Measurements from ENCODE around the gene RNF152. TPM values are rescaled to one million over a fixed set of nuclear protein-coding genes. Genes with fewer than 3 reads are reported as not detected.

The RNF152 gene
- total RNA-seq, 1 donor from 2014 or later = 76.4 TPM

DNA sequence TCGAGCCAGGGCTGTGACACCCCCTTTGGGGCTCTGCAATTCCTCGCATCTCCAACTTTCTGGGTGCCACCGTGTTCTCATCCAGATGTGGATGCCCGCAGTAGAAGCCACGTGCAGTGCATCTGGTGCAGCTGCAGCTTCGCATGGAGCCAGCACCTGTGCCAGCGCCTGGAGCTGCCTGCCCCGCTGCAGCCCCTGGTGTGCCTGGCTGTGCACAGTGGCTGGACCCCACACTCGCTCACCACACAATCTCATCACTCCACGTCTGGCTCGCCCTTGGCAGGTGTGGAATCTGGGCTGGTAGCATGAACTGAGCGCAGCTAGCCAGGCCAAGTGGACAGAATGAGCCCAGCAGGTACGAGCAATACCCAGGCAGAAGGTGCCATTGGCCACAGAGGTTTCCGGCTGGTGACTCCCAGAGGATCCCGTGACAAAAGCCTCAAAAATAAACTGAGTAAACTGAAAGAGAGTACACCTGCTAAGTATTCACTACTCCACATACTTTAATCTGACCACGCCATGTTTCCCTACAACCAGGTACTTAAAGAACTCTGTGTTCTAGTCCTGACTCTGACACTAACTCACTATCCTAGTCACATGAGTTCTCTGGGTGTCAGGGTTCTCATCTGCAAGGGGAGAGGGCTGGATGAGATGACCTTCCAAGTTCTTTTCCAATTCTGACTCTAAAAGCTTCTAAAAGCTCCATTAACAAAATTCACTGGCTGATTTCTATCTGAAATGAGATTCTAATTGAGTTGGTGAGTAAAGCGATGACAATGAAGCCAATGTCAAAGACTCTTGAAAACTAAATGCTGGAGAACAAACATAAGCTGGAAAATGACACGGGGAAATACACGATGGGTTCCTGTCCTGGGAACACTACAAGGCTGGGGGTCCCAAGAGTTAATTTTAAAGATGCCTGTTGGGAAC, 37.1 kb downstream of the RNF152 start:
- Mint-ChIP-seq H3K4me1 (ENCODE audit: unreplicated experiment) (peaks cover 69% of the 10 kb centered on the region), H3K4me3 (ENCODE audit: unreplicated experiment) (no peak overlapping the region), H3K36me3 (ENCODE audit: unreplicated experiment) (peaks cover 16% of the 10 kb centered on the region), H3K27ac (ENCODE audit: unreplicated experiment) (peak overlapping the region; percentile 12), H3K9me3 (ENCODE audit: unreplicated experiment) (no peaks in the 10 kb centered on the region), H3K27me3 (ENCODE audit: unreplicated experiment) (no peaks in the 10 kb centered on the region)
- TF ChIP-seq, protein P1, sequence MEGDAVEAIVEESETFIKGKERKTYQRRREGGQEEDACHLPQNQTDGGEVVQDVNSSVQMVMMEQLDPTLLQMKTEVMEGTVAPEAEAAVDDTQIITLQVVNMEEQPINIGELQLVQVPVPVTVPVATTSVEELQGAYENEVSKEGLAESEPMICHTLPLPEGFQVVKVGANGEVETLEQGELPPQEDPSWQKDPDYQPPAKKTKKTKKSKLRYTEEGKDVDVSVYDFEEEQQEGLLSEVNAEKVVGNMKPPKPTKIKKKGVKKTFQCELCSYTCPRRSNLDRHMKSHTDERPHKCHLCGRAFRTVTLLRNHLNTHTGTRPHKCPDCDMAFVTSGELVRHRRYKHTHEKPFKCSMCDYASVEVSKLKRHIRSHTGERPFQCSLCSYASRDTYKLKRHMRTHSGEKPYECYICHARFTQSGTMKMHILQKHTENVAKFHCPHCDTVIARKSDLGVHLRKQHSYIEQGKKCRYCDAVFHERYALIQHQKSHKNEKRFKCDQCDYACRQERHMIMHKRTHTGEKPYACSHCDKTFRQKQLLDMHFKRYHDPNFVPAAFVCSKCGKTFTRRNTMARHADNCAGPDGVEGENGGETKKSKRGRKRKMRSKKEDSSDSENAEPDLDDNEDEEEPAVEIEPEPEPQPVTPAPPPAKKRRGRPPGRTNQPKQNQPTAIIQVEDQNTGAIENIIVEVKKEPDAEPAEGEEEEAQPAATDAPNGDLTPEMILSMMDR (IDR thresholded peaks at IDR 0.05) = no peak
- peak; percentile 49 for DNase-seq (ENCODE audit: extremely low spot score, unreplicated experiment)

DNA sequence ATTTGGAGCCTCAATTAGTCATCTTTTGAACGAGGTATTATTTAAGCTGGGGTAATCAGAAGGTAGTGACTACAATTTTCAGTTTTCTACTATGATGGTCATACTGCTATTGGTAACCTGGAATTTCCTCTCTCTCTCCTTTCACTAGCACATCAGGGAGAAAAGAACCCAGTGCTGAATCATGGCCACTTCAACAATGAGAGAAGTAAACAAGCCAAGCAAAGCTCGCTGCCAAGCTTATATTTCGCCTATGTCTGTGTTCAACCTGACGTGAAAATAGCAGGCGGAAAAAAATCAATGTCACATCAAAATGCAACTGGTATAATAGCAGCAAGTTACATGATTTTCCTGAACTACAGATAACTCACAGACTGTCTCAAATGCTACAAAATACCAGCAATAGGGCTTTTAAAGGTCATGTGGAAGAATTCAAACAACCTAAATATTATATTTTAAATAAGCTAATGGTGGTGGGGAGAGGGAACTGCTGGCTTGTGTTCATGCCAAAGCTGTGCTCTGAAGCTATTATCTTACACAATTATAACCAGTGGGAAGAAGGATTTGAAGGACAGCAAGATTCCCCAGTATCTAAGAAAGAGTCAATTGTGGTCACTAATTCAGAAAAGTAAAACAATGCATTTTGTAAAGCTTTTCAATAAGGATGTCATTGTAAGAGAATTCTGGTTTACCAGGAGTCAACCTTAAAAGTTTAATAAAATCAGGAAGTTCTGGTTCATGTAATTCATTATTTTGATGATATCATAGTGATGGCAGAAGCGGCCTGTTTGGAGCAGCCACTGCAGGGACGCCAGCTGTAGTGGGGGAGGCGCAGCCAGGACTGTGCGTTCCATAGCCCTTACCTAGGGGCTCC, 38.0 kb downstream of the RNF152 start:
- no peak overlapping the region for H3K4me3 Mint-ChIP-seq (ENCODE audit: unreplicated experiment)
- H3K27ac Mint-ChIP-seq (ENCODE audit: unreplicated experiment) = peak overlapping the region; percentile 74
- TF ChIP-seq, protein P1 (IDR thresholded peaks at IDR 0.05) = no peak
- no peaks in the 10 kb centered on the region for H3K27me3 Mint-ChIP-seq (ENCODE audit: unreplicated experiment)
- H3K4me1 Mint-ChIP-seq (ENCODE audit: unreplicated experiment) = peaks cover 77% of the 10 kb centered on the region
- no peak for DNase-seq (ENCODE audit: extremely low spot score, unreplicated experiment)
- peaks cover 16% of the 10 kb centered on the region for H3K36me3 Mint-ChIP-seq (ENCODE audit: unreplicated experiment)
- no peaks in the 10 kb centered on the region for H3K9me3 Mint-ChIP-seq (ENCODE audit: unreplicated experiment)

DNA sequence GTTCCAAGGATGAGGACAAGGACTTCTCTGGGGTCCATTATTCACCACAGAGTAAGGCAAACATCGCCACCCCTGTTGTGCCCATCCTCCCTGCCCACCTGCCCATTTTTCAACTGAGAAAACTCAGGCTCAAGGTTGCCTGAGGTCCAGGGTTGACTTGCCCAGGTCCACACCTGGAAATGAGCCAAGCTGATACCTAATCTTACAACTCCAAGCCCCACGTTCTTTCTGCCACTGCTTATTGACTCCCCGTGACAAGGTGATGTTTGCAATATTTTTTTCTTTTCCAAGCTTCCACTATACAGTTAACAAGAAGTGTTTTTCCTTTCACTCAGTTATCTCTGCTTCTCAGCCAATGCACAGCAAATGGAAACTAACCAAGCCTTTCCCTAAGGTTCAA, 39.0 kb downstream of the RNF152 start:
- no peak overlapping the region for H3K4me3 Mint-ChIP-seq (ENCODE audit: unreplicated experiment)
- peak overlapping the region; percentile 74 for H3K27ac Mint-ChIP-seq (ENCODE audit: unreplicated experiment)
- peaks cover 86% of the 10 kb centered on the region for H3K4me1 Mint-ChIP-seq (ENCODE audit: unreplicated experiment)
- H3K9me3 Mint-ChIP-seq (ENCODE audit: unreplicated experiment) = no peaks in the 10 kb centered on the region
- no peak for DNase-seq (ENCODE audit: extremely low spot score, unreplicated experiment)
- H3K27me3 Mint-ChIP-seq (ENCODE audit: unreplicated experiment) = no peaks in the 10 kb centered on the region
- peaks cover 10% of the 10 kb centered on the region for H3K36me3 Mint-ChIP-seq (ENCODE audit: unreplicated experiment)
- TF ChIP-seq, protein P1 (IDR thresholded peaks at IDR 0.05) = no peak

DNA sequence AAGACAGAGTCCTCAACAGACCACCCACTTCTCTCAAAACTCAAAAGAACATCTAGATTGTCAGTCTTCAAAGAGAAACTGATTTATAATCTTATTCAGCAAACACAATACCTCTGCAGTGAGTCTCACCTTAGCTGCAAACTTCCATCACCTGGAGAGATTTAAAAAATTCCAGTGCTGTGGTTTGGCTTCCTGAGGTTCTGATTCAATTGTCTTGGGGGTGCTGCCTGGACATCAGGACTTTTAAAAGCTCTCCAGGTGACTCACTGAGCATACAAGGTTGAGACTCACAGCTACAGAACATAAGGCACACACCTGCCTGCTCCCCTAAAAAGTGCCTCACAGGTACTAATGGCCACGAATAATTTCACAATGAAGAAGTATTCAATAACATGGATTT, 40.3 kb downstream of the RNF152 start:
- DNase-seq (ENCODE audit: extremely low spot score, unreplicated experiment) = no peak
- Mint-ChIP-seq H3K9me3 (ENCODE audit: unreplicated experiment) (no peaks in the 10 kb centered on the region), H3K27ac (ENCODE audit: unreplicated experiment) (peak overlapping the region; percentile 88), H3K4me1 (ENCODE audit: unreplicated experiment) (peaks cover 87% of the 10 kb centered on the region), H3K4me3 (ENCODE audit: unreplicated experiment) (no peak overlapping the region), H3K36me3 (ENCODE audit: unreplicated experiment) (peaks cover 9% of the 10 kb centered on the region), H3K27me3 (ENCODE audit: unreplicated experiment) (no peaks in the 10 kb centered on the region)
- TF ChIP-seq, protein P1 (IDR thresholded peaks at IDR 0.05) = no peak

All from osteocyte (in vitro differentiated cells).